ENCODE results near the gene SNTG2.

Gene SNTG2

DNA sequence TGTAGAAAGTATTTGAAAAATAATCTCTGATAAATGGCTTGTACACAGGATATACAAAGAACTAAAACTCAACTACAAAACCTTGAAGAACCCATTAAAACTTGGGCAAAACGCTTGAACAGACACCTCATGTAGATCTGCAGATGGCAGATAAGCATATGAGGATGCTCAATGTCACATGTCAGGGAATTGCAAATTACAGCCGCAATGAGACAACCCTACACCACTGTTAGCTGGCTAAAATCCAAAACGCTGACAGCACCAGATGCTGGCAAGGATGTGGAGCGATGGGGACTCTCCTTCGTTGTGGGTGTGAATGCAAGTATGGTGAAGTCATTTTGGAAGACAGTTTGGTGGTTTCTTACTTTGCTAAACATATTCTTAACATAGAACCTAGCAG, 53.7 kb downstream of the SNTG2 start:
- DNase-seq, result no peak

GRCh38 chr2:1010415-1010930, 59.8 kb downstream of the SNTG2 start:
- no peak for DNase-seq

- no peak for DNase-seq
These were observed 60.4 kb downstream of the SNTG2 start for GRCh38 chr2:1011006-1011405.

GRCh38 chr2:1011985-1012384, 61.3 kb downstream of the SNTG2 start:
- DNase-seq, result no peak

- DNase-seq, result no peak
These were observed 64.2 kb downstream of the SNTG2 start for GRCh38 chr2:1014802-1015201.

DNA sequence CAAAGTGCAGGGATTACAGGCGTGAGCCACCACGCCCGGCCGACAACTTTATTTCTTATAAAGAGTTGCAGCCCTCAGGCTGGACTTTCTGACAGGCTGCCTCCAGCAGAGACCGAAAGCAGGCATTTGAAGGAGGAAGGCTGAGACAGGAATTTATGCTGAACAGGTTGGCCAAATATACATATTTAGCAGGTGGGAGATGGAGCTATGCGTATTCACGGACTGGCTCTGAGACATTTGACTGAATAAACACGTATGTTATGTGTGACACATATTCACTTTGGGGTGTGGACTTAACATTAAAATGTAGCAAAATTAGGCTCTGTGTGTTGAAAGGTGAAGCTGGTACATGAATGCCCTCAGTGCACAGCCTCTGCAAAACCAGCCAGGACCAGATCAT, 65.9 kb downstream of the SNTG2 start:
- DNase-seq, result no peak

DNA sequence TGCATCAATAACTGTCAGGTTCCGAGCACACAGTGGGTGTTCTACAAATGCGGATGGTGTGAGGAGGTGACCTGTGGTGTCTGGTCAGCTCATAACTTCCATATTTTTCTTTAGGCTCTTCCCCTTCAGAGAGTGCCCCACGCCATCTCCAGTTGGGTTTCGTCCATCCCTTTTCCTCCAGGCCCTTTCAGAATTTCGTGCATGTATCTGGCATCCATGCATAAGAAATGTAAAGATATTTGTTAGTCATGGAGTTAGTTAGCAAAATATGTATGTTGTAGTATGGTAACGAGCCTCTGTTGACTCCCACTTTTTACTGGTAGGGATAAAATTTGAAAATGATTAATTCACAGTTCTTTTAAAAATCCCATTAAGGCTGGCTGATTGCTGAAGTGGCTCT, 67.2 kb downstream of the SNTG2 start:
- DNase-seq, result no peak

- DNase-seq, result no peak
These were observed 69.6 kb downstream of the SNTG2 start for GRCh38 chr2:1020206-1020605.

DNA sequence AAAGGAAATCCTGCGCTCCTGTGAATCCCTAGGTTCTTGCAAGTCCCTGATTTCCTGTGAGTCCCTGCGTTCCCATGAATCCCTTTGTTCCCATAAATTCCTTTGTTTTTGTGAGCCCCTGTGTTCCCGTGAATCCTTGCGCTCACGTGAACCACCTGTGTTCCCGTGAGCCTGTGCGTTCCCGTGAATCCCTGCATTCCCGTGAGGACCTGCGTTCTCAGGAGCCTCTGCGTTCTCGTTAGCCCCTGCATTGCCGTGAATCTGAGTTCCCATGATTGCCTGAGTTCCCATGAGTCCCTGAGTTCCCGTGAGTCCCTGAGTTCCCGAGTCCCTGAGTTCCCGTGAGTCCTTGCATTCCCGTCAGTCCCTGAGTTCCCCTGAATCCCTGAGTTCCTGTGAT, 71.5 kb downstream of the SNTG2 start:
- no peak for DNase-seq

GRCh38 chr2:1024981-1025380, 74.3 kb downstream of the SNTG2 start:
- DNase-seq, result no peak

DNA sequence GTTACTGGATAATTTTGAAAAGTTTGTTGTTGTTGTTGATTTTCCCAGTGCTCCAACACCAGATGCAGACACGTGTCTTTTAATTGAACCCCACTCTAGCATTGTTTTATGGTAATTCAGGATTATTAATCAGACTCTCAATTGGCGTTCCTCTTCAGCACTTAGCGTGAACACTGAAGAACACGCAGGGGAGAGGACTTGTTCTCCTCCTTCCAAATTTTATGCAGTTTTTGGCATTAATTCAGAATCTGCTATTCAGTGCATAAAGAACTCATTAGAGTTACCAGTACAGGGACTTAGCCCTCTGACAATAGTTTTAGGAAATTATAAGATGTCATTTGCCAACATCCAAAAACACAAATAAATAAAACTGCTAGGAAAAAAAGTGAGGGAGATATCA, 75.5 kb downstream of the SNTG2 start:
- no peak for DNase-seq

DNA sequence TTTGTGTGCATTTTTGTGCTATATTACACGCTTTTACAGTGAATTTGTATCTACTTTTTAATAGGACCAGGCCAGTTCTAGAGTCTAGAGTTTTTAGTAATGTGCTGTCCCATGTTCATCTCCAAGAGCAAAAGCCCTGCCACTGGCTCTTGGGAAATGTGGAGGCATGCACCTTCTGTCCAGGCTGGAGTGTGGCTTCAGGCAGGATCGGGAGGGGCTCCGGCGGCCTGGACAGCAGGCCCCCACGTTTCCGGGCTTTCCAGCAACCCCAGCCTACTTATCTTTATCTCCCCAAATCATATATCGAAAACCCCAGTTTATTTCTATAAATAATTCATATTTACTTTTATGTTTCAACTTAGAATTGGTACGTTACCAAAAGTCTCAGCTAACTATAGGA, 78.2 kb downstream of the SNTG2 start:
- DNase-seq, result no peak

DNA sequence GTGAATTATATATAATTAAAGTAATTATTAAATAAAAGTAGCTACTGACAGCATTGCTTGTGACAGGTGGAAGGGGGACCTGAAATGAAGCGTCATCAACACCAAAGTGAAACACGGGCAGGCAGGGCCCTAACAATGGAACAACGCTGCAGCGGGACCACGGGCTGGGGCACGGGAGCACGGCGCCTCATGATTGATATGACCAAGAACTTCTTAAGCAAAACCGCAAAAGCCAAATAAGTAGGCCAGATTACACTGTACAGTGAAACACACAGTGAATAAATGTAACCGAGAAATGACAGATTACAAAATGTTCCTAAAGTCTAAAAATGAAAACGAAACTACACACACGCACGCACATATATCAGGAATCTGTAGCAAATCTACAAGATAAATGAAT, 81.4 kb downstream of the SNTG2 start:
- DNase-seq, result no peak

DNA sequence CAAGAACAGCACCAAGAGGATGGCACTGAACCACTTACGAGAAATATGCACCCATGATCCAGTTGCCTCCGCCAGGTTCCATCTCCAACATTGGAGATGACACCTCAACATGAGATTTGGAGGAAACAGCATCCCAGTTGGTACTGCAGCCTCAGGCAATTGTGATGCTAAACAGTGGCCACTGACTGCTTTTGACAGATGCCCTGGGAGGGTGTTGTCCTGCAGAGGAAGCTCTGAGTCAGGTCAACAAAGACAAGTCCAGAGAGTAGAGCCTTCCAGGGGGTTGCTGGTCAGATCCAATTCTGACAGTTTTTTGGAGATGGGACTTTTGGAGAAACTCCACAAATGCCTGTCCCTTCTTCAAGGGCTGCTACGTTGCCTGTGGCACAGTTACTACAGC, 82.4 kb downstream of the SNTG2 start:
- DNase-seq, result no peak

DNA sequence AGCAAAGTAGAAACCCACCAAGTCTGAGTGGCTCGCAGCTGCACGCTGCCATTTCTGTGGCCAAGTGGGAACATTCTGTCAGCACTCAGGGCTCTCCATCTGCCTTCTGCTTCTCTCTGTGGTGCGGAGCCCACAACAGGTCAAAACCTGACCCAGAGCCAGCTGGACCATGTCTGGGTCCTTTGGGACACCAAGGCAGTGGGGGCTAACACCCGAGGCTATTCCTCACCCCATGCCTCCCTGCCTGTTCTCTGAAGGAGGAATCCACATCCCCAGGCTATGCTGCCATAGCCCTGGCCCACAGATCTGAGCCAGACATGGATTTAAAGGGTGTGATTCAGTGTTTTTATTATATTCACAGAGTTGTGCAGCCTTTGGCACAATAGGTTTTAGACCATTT, 86.4 kb downstream of the SNTG2 start:
- no peak for DNase-seq

- no peak for DNase-seq
These were observed 88.9 kb downstream of the SNTG2 start for GRCh38 chr2:1039549-1039948.

GRCh38 chr2:1041012-1041805, 90.6 kb downstream of the SNTG2 start:
- no peak for DNase-seq

DNA sequence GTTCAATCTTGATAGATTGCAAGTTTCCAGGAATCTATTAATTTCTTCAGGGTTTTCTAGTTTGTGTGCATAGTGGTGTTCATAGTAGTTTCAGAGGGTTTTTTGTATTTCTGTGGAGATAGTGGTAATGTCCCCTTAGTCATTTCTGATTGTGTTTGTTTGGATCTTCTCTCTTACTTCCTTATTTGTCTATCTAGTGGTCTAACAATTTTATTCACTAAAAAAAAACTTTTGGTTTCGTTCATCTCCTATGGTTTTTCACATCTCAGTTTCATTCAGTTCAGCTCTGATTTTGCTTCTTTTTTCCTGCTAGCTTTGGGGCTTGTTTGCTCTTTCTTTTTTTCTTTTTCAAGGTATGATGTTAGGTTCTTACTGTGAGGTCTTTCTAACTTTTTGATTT, 94.5 kb downstream of the SNTG2 start:
- DNase-seq, result no peak

DNA sequence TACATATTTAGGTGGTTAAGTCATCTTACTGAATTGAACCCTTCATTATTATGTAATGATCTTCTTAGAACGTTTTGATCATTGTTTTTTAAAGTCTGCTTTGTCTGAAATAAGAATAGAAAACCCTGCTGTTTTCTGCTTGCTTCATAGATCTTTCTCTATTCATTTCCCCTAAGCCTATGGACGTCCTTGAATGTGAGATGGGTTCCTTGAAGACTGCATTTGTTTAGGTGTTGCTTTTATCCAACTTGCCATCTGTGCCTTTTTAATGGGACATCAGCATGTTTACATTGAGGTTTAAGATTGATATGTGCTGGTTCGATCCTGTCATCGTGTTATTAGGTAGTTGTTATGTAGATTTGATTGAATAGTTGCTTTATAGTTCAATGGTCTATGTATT, 95.4 kb downstream of the SNTG2 start:
- DNase-seq, result no peak

DNA sequence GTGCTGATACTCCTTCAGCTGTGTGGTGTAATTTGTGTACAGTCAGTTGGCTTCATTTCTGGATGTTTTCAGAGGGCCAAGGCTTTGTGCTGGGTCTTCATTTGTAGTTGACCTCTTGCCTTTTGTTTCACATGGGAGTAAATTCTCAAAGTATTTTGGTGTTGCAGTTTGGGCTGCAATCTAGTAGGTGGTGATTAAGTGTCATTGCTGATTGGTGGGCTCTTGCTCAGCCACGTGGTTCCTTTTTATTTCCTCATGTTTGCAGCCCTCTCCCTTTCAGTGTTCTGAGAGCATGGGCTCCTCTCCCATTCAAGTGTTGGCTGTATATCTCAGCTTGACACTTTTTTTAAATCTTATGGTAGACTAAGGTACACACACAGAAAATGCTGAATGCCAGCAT, 96.8 kb downstream of the SNTG2 start:
- DNase-seq, result no peak

DNA sequence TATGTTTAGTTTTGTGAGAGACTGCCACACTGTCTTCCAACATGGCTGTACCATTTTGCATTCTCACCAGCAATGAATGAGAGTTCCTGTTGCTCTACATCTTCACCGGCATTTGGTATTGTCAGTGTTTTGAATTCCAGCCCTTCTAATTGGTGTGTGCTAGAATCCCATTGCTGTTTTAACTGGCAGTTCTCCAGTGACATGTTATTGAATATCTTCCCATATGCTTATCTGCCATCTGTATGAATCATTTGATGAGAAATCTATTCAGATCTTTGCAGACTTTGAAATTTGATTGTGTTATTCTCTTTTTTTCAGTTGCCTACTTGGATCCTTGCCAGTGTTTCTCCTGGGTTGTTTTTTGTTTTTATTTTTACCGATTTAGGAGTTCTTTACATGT, 99.0 kb downstream of the SNTG2 start:
- no peak for DNase-seq

GRCh38 chr2:1051075-1051474, 100.4 kb downstream of the SNTG2 start:
- DNase-seq, result no peak

- no peak for DNase-seq
These were observed 102.1 kb downstream of the SNTG2 start for GRCh38 chr2:1052771-1053191.

GRCh38 chr2:1053786-1054185, 103.1 kb downstream of the SNTG2 start:
- no peak for DNase-seq

GRCh38 chr2:1054399-1054798, 103.8 kb downstream of the SNTG2 start:
- DNase-seq, result no peak
